ENCODE results near the gene SI.
"Not testable (repeated sequence)": the region's sequence is repeated elsewhere in the genome, so short reads cannot be mapped to it uniquely, and the experiment has no call there.

The SI gene

GRCh38 chr3:165078293-165078692, at the start of gene SI:
TSS of gene SI (minus strand) at chr3:165078496. CDS start at chr3:165076012, 2,484 bp downstream.
- no peak for DNase-seq

- DNase-seq: no peak
These were observed 47.5 kb upstream of the SI start for GRCh38 chr3:165125836-165126235.

- DNase-seq: no peak
These were observed 33.1 kb upstream of the SI start for GRCh38 chr3:165111401-165111800.

- DNase-seq: no peak
These were observed 25.3 kb upstream of the SI start for GRCh38 chr3:165103616-165104015.

- no peak for DNase-seq
These were observed 4.4 kb upstream of the SI start for GRCh38 chr3:165082650-165083049.

GRCh38 chr3:165081183-165081582, 2.9 kb upstream of the SI start:
- DNase-seq: no peak

- DNase-seq: no peak
These were observed 2.6 kb downstream of the SI start for GRCh38 chr3:165075695-165076094.

- no peak for DNase-seq
These were observed 7.6 kb downstream of the SI start for GRCh38 chr3:165070682-165071081.

- DNase-seq: no peak
These were observed 21.8 kb downstream of the SI start for GRCh38 chr3:165056510-165056909.

- no peak for DNase-seq
These were observed 38.1 kb downstream of the SI start for GRCh38 chr3:165040186-165040585.

- DNase-seq: no peak
These were observed 66.7 kb downstream of the SI start for GRCh38 chr3:165011557-165011956.

GRCh38 chr3:164984947-164985346, 93.3 kb downstream of the SI start:
- DNase-seq: no peak

GRCh38 chr3:164962610-164963009, 115.7 kb downstream of the SI start:
- DNase-seq: no peak

- no peak for DNase-seq
These were observed 125.3 kb downstream of the SI start for GRCh38 chr3:164952966-164953365.

GRCh38 chr3:164951403-164951802, 126.9 kb downstream of the SI start:
- not testable (repeated sequence) for DNase-seq

- DNase-seq: no peak
These were observed 137.6 kb downstream of the SI start for GRCh38 chr3:164940745-164941144.

- DNase-seq: no peak
These were observed 148.7 kb downstream of the SI start for GRCh38 chr3:164929642-164930041.
